HEK293 (cell line): ENCODE data around the gene PGM2.

Experiments
- CTCF ChIA-PET: fragments of 350-600 bp; formaldehyde crosslinking; extraction: SDS; loops from one replicate; lab custom pipeline; 2021; ENCODE audit warnings: antibody characterized with exemption; lab: Yijun Ruan, JAX
- POLR2A ChIA-PET: fragments of 300-600 bp; formaldehyde crosslinking; extraction: SDS; loops from one replicate; lab custom pipeline; 2020; ENCODE audit warnings: antibody characterized with exemption, inconsistent platforms; lab: Yijun Ruan, JAX
- H3K27ac ChIP-seq: fragments of 200-500 bp; sonication (Bioruptor generic); 2 replicates; pipeline ENCODE4 v1.5.1; 2014; ENCODE audit warnings: low read depth, low read length, control low read depth, inconsistent platforms; ENCODE audit errors: extremely low read depth
- H3K36me3 ChIP-seq, 2 experiments: fragments of 200-500 bp in 1 of 2; sonication (Bioruptor generic) in 1 of 2; 1 replicate in 1 of 2; 2 replicates in 1 of 2; pipeline ENCODE4 v1.5.1; 2014 to 2017; ENCODE audit warnings: inconsistent platforms in 2 of 2, low read length in 2 of 2; ENCODE audit not compliant: control insufficient read depth in 2 of 2, insufficient read depth in 1 of 2
- H3K4me1 ChIP-seq: fragments of 200-500 bp; sonication (Bioruptor generic); 2 replicates; pipeline ENCODE4 v1.5.1; 2014; ENCODE audit warnings: mild to moderate bottlenecking, low read length, inconsistent platforms; ENCODE audit not compliant: control insufficient read depth, insufficient read depth
- H3K4me3 ChIP-seq: 2 replicates; pipeline ENCODE4 v1.5.1; 2011; ENCODE audit warnings: low read depth, mild to moderate bottlenecking, control low read depth, low read length, moderate library complexity
- H3K9me3 ChIP-seq: fragments of 200-500 bp; sonication (Bioruptor generic); 2 replicates; pipeline ENCODE4 v1.5.1; 2014; ENCODE audit warnings: low read depth, low read length, inconsistent platforms; ENCODE audit not compliant: control insufficient read depth, insufficient read depth
- BCL6B ChIP-seq: fragments of 450-650 bp; formaldehyde crosslinking; IDR thresholded peaks from 2 replicates; pipeline ENCODE4 v1.5.1; 2017; ENCODE audit warnings: missing biosample characterization, missing genetic modification characterization
- GLIS1 ChIP-seq: fragments of 450-650 bp; formaldehyde crosslinking; IDR thresholded peaks from 2 replicates; pipeline ENCODE4 v1.5.1; 2016; ENCODE audit warnings: missing biosample characterization, missing genetic modification characterization
- SP2 ChIP-seq: fragments of 450-650 bp; formaldehyde crosslinking; IDR thresholded peaks from 2 replicates; pipeline ENCODE4 v1.5.1; 2016; ENCODE audit warnings: missing biosample characterization, missing genetic modification characterization
- ZBTB11 ChIP-seq: fragments of 450-650 bp; formaldehyde crosslinking; conservative IDR thresholded peaks from 2 replicates; pipeline ENCODE4 v1.5.1; 2016; ENCODE audit warnings: low read depth, missing biosample characterization, missing genetic modification characterization
- ZBTB20 ChIP-seq: fragments of 450-650 bp; formaldehyde crosslinking; IDR thresholded peaks from 2 replicates; pipeline ENCODE4 v1.5.1; 2016; ENCODE audit warnings: missing biosample characterization, missing genetic modification characterization
- ZBTB26 ChIP-seq: fragments of 450-650 bp; formaldehyde crosslinking; optimal IDR thresholded peaks from 2 replicates; pipeline ENCODE3; 2016; ENCODE audit warnings: missing biosample characterization, mild to moderate bottlenecking, missing genetic modification characterization
- ZFHX2 ChIP-seq: fragments of 450-650 bp; formaldehyde crosslinking; conservative IDR thresholded peaks from 2 replicates; pipeline ENCODE4 v1.5.1; 2016; ENCODE audit warnings: missing biosample characterization, missing genetic modification characterization
- ZNF335 ChIP-seq: fragments of 450-650 bp; formaldehyde crosslinking; conservative IDR thresholded peaks from 2 replicates; pipeline ENCODE4 v1.5.1; 2016; ENCODE audit warnings: missing biosample characterization, missing genetic modification characterization
- ZNF548 ChIP-seq: fragments of 450-650 bp; formaldehyde crosslinking; IDR thresholded peaks from 2 replicates; pipeline ENCODE4 v1.5.1; 2016; ENCODE audit warnings: missing biosample characterization, missing genetic modification characterization
- ZNF776 ChIP-seq: fragments of 450-650 bp; formaldehyde crosslinking; IDR thresholded peaks from 2 replicates; pipeline ENCODE4 v1.5.0; 2017; ENCODE audit warnings: missing biosample characterization, missing genetic modification characterization, borderline replicate concordance
- TF ChIP-seq, protein P1 (sequence below): fragments of 450-650 bp; formaldehyde crosslinking; IDR thresholded peaks from 2 replicates; pipeline ENCODE4 v1.5.1; 2017; ENCODE audit warnings: missing biosample characterization, missing genetic modification characterization
- TF ChIP-seq, protein P2 (sequence below): fragments of 450-650 bp; formaldehyde crosslinking; IDR thresholded peaks from 2 replicates; pipeline ENCODE4 v1.5.1; 2016; ENCODE audit warnings: missing biosample characterization, missing genetic modification characterization

Gene PGM2

GRCh38 chr4:37891260-37892159 lies 65.0 kb downstream of the PGM2 start:
- H3K4me3 ChIP-seq: peak overlapping the region; percentile 64
- ChIA-PET POLR2A (interaction anchor here (0.6 to 1.7 kb wide), 3 partner anchors 23 to 65 kb away, joined by 3 to 10 read pairs (median 5); partner anchors contain the start of gene PGM2), CTCF (no interaction called here)
- H3K36me3 ChIP-seq: no peaks in the 10 kb centered on the region
- H3K4me1 ChIP-seq: no peaks in the 10 kb centered on the region
- H3K27ac ChIP-seq: peak overlapping the region; percentile 58; the same call in 1 of the 2 replicates
- H3K9me3 ChIP-seq: no peaks in the 10 kb centered on the region
- TF ChIP-seq ZNF335 (peak; percentile 30), ZFHX2 (tag by site-specific recombination) (peak; percentile 53; the same call in 1 of the 2 replicates), ZNF776 (tag by site-specific recombination) (no peak), GLIS1 (peak; percentile 16; the same call in 1 of the 2 replicates), ZBTB26 (tag by site-specific recombination) (peak; percentile 51), BCL6B (no peak), ZNF548 (tag by site-specific recombination) (no peak), ZBTB11 (0 out of 2 replicates have a peak, but pooled peaks have one; percentile 9), ZBTB20 (no peak)
- TF ChIP-seq, protein P1, sequence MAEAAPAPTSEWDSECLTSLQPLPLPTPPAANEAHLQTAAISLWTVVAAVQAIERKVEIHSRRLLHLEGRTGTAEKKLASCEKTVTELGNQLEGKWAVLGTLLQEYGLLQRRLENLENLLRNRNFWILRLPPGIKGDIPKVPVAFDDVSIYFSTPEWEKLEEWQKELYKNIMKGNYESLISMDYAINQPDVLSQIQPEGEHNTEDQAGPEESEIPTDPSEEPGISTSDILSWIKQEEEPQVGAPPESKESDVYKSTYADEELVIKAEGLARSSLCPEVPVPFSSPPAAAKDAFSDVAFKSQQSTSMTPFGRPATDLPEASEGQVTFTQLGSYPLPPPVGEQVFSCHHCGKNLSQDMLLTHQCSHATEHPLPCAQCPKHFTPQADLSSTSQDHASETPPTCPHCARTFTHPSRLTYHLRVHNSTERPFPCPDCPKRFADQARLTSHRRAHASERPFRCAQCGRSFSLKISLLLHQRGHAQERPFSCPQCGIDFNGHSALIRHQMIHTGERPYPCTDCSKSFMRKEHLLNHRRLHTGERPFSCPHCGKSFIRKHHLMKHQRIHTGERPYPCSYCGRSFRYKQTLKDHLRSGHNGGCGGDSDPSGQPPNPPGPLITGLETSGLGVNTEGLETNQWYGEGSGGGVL (tag by site-specific recombination): peak; percentile 62; the same call in 1 of the 2 replicates

DNA sequence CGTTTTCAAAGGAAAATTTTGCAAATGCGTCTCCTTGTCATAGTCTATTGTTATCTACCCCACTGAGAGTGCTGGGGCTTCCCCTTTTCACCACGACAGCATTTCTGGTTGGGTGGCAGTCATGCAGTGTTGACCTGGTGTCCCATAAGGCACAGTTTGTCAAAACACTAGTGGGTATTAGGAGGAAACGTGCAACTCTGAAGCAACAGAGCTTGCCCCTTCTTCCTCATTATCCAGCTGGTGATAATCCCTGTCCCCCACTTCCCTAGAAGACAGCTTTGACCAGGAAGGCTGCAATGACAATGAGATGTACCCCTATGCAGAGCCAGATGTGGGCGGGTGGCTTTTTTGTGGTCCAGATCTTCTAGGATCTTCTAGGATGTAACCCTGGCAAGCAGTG lies 66.2 kb downstream of the PGM2 start:
- no peak overlapping the region for H3K27ac ChIP-seq
- no peaks in the 10 kb centered on the region for H3K4me1 ChIP-seq
- H3K4me3 ChIP-seq: no peak overlapping the region
- CTCF ChIA-PET: interaction anchor here (0.9 kb wide), 1 partner anchor 440 kb away, joined by 3 read pairs; no protein-coding TSS in a partner anchor
- POLR2A ChIA-PET: no interaction called here
- H3K9me3 ChIP-seq: no peaks in the 10 kb centered on the region
- no peaks in the 10 kb centered on the region for H3K36me3 ChIP-seq
- TF ChIP-seq, protein P2, sequence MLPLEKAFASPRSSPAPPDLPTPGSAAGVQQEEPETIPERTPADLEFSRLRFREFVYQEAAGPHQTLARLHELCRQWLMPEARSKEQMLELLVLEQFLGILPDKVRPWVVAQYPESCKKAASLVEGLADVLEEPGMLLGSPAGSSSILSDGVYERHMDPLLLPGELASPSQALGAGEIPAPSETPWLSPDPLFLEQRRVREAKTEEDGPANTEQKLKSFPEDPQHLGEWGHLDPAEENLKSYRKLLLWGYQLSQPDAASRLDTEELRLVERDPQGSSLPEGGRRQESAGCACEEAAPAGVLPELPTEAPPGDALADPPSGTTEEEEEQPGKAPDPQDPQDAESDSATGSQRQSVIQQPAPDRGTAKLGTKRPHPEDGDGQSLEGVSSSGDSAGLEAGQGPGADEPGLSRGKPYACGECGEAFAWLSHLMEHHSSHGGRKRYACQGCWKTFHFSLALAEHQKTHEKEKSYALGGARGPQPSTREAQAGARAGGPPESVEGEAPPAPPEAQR (tag by site-specific recombination): no peak
- no peak for TF ChIP-seq SP2
